ENCODE results near the gene PHLDB3. TPM values are rescaled to one million over a fixed set of nuclear protein-coding genes. Genes with fewer than 3 reads are reported as not detected.
"Not testable (repeated sequence)": the region's sequence is repeated elsewhere in the genome, so short reads cannot be mapped to it uniquely, and the experiment has no call there.

The PHLDB3 gene
- total RNA-seq, 1 donor from 2014 or later, result 7.8 TPM

DNA sequence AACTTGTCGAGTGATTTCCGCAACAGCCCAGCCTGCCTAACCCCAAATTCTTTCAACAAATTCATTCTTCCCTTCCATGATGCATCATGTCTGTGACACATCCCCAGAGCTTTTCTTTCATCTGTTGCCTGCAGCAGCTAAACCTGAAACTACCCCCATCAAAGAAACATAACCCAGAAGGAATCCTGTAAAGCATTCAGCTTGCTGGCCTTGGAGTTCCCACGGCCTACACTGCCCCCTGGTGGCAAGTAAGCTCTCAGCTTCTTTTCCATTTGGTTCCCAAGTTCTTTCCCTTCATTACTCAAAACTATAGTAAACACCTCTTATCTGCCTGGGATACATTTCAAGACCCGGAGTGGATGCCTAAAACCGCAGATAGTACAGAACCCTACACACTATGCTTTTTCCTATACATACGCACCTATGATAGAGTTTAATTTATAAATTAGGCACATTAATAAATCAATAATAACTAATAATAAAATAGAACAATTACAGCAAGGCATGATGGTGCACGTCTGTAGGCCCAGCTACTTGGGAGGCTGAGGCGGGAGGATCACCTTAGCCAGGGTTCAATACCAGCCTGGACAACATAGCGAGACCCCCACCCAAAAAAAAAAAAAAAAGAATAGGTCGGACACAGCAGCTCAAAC lies 15.0 kb upstream of the PHLDB3 start:
- peak; percentile 77 for DNase-seq
- Histone ChIP-seq H3K4me1 (peaks cover 19% of the 10 kb centered on the region), H3K36me3 (peaks cover 7% of the 10 kb centered on the region), H3K27ac (no peak overlapping the region), H3K4me3 (no peak overlapping the region), H3K27me3 (ENCODE audit: low read depth) (no peaks in the 10 kb centered on the region), H3K9me3 (no peaks in the 10 kb centered on the region)
- peak; percentile 84 to 89 for ATAC-seq
- TF ChIP-seq, protein P1, sequence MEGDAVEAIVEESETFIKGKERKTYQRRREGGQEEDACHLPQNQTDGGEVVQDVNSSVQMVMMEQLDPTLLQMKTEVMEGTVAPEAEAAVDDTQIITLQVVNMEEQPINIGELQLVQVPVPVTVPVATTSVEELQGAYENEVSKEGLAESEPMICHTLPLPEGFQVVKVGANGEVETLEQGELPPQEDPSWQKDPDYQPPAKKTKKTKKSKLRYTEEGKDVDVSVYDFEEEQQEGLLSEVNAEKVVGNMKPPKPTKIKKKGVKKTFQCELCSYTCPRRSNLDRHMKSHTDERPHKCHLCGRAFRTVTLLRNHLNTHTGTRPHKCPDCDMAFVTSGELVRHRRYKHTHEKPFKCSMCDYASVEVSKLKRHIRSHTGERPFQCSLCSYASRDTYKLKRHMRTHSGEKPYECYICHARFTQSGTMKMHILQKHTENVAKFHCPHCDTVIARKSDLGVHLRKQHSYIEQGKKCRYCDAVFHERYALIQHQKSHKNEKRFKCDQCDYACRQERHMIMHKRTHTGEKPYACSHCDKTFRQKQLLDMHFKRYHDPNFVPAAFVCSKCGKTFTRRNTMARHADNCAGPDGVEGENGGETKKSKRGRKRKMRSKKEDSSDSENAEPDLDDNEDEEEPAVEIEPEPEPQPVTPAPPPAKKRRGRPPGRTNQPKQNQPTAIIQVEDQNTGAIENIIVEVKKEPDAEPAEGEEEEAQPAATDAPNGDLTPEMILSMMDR (IDR thresholded peaks at IDR 0.05), result peak; percentile 93
- intact Hi-C loops (cut with DNase I), result loop anchor here (5.0 kb wide), 1 partner anchor 72 kb away; no protein-coding TSS in a partner anchor

DNA sequence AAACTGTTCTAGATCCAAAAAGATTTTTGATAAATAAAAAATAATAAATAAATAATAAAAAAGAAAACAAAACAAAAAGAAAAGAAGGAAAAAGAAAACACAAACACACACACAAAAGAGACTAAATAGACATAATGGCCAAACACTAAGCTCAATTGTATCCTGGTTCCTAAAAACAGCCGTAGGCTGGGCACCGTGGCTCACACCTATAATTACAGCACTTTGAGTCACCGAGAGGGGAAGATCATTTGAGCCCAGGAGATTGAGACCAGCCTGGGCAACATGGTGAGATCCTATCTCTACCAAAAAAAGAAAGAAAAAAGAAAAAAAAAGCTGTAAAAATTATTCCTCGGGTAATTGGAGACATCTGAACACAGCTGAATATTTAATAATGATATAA lies 13.5 kb upstream of the PHLDB3 start:
- Histone ChIP-seq H3K36me3 (peaks cover 10% of the 10 kb centered on the region), H3K27me3 (ENCODE audit: low read depth) (no peaks in the 10 kb centered on the region), H3K4me1 (peaks cover 13% of the 10 kb centered on the region), H3K9me3 (no peaks in the 10 kb centered on the region), H3K4me3 (no peak overlapping the region), H3K27ac (no peak overlapping the region)
- DNase-seq (no peak), ATAC-seq (no peak)
- intact Hi-C loops (cut with DNase I), result loop anchor here (5.0 kb wide), 1 partner anchor 71 kb away; no protein-coding TSS in a partner anchor
- TF ChIP-seq, protein P1 (IDR thresholded peaks at IDR 0.05), result no peak

DNA sequence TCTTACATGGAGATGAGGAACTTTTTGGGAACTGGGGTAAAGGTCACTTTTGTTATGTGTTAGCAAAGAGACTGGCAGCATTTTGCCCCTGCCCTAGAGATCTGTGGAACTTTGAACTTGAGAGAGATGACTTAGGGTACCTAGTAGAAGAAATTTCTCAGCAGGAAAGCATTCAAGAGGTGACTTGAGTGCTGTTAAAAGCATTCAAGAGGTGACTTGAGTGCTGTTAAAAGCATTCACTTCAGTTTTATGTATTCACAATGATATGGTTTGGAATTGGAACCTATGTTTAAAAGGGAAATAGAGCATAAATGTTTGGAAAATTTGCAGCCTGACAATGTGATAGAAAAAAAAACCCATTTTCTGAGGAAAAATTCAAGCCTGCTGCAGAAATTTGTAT lies 7.9 kb upstream of the PHLDB3 start:
- Histone ChIP-seq H3K4me1 (peaks cover 15% of the 10 kb centered on the region), H3K36me3 (peaks cover 42% of the 10 kb centered on the region)
- H3K4me3 ChIP-seq; H3K27me3 ChIP-seq (ENCODE audit: low read depth); H3K9me3 ChIP-seq; intact Hi-C loops (cut with DNase I); DNase-seq; H3K27ac ChIP-seq: not testable (repeated sequence)
- peak in 1 of 2 donors; percentile 82 for ATAC-seq

DNA sequence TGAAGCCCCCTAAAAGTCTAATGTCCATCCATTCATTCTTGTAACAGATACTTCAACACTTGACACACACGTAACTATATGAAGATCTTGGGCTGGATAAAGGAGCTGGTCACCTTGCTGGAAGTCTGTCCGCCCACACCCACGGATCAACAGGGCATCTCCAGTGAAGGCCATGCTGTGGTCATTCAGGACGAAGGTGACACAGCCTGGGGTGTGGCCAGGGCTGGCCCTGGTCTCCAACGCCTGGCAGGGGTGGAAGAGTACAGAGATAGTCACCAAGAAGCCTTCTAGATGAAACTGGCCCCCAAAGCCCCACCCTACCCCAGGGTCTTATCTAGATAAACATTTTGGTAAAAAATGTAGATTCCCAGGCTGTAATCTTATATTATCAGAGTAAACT lies 6.8 kb upstream of the PHLDB3 start:
- DNase-seq, result no peak
- Histone ChIP-seq H3K27ac (no peak overlapping the region), H3K9me3 (no peaks in the 10 kb centered on the region), H3K27me3 (ENCODE audit: low read depth) (no peaks in the 10 kb centered on the region), H3K4me1 (peaks cover 15% of the 10 kb centered on the region), H3K4me3 (no peak overlapping the region), H3K36me3 (peaks cover 42% of the 10 kb centered on the region)
- intact Hi-C loops (cut with DNase I), result no loop called here
- TF ChIP-seq, protein P1 (IDR thresholded peaks at IDR 0.05), result no peak
- ATAC-seq, result no peak

DNA sequence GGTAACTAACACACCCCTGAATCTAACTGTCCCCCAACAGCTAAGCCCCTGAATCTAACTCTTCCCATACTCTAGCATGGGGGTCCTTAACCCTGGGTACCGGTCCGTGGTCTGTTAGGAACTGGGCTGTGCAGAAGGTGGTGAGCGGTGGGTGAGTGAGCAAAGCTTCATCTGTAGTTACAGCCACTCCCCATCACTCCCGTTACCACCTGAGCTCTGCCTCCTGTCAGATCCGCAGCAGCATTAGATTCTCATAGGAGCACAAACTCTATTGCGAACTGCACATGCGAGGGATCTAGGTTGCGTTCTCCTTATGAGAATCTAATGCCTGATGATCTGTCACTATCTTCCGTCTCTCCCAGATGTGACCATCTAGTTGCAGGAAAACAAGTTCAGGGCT lies 6.2 kb upstream of the PHLDB3 start:
- TF ChIP-seq, protein P1 (IDR thresholded peaks at IDR 0.05), result no peak
- Histone ChIP-seq H3K27ac (no peak overlapping the region), H3K27me3 (ENCODE audit: low read depth) (no peaks in the 10 kb centered on the region), H3K9me3 (no peaks in the 10 kb centered on the region), H3K4me1 (peaks cover 15% of the 10 kb centered on the region), H3K36me3 (peaks cover 42% of the 10 kb centered on the region), H3K4me3 (no peak overlapping the region)
- DNase-seq, result no peak
- intact Hi-C loops (cut with DNase I), result no loop called here
- ATAC-seq, result no peak

DNA sequence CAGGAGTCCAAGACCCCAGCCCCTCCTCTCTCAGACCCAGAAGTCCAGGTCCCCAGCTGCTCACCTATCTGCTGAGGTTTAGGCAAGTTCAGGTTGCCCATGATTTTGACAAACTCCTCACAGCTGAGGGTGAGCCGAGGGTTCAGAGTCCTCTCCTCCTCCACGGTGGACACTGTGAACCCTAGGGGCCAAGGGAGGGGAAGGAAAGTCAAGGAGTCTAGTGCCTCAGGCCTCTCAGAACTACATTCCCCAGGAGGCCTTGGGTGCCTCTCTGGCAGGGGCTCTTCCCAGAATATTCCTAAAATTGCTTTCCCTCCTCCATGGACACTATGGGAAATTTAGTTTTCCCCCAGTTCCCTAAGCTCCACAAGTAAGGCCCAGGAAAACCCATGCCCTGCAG lies 3.3 kb upstream of the PHLDB3 start:
- TF ChIP-seq, protein P1 (IDR thresholded peaks at IDR 0.05), result no peak
- Histone ChIP-seq H3K27me3 (ENCODE audit: low read depth) (no peaks in the 10 kb centered on the region), H3K4me3 (no peak overlapping the region), H3K9me3 (no peaks in the 10 kb centered on the region), H3K4me1 (peaks cover 28% of the 10 kb centered on the region), H3K36me3 (peaks cover 32% of the 10 kb centered on the region), H3K27ac (no peak overlapping the region)
- DNase-seq, result no peak
- no peak for ATAC-seq
- intact Hi-C loops (cut with DNase I), result no loop called here

All from lower lobe of right lung (tissue), 2 donors.